HL-60/S4 treated with retinoic acid at 250 ng/mL for 4 days and 3 days (cell line): ENCODE data around the gene GLIPR1.
"Not testable (repeated sequence)": the region's sequence is repeated elsewhere in the genome, so short reads cannot be mapped to it uniquely, and the experiment has no call there.

Experiments
- in situ Hi-C: fragments of 300-500 bp; cut with MboI; formaldehyde crosslinking; loops from 2 replicates; pipeline ENCODE4 v1.7.0; 2022; ENCODE audit warnings: low sequenced_read_pairs

GLIPR1 gene

GRCh38 chr12:75471902-75472890, 8.4 kb upstream of the GLIPR1 start:
- in situ Hi-C loops, result no loop called here

GRCh38 chr12:75474116-75474515, 6.4 kb upstream of the GLIPR1 start:
- in situ Hi-C loops, result no loop called here

GRCh38 chr12:75476071-75476470, 4.5 kb upstream of the GLIPR1 start:
- in situ Hi-C loops, result no loop called here

GRCh38 chr12:75477137-75477536, 3.4 kb upstream of the GLIPR1 start:
- in situ Hi-C loops, result no loop called here

- in situ Hi-C loops, result no loop called here
Observed at GRCh38 chr12:75478116-75478794, 2.3 kb upstream of the GLIPR1 start.

- in situ Hi-C loops, result no loop called here
Observed at GRCh38 chr12:75479963-75480461, 543 bp upstream of the GLIPR1 start.

- in situ Hi-C loops, result no loop called here
Observed at GRCh38 chr12:75481013-75481705, 604 bp downstream of the GLIPR1 start.

GRCh38 chr12:75481774-75482173, 1.2 kb downstream of the GLIPR1 start:
- in situ Hi-C loops, result no loop called here

GRCh38 chr12:75482646-75483045, 2.1 kb downstream of the GLIPR1 start:
- in situ Hi-C loops, result no loop called here

- in situ Hi-C loops, result no loop called here
Observed at GRCh38 chr12:75483431-75483830, 2.9 kb downstream of the GLIPR1 start.

GRCh38 chr12:75484450-75484849, 3.9 kb downstream of the GLIPR1 start:
- in situ Hi-C loops, result not testable (repeated sequence)

GRCh38 chr12:75487308-75487707, 6.8 kb downstream of the GLIPR1 start:
- in situ Hi-C loops, result no loop called here

GRCh38 chr12:75488553-75488952, 8.0 kb downstream of the GLIPR1 start:
- in situ Hi-C loops, result no loop called here

- in situ Hi-C loops, result no loop called here
Observed at GRCh38 chr12:75489187-75489586, 8.6 kb downstream of the GLIPR1 start.

- in situ Hi-C loops, result no loop called here
Observed at GRCh38 chr12:75489613-75490210, 9.2 kb downstream of the GLIPR1 start.

- in situ Hi-C loops, result no loop called here
Observed at GRCh38 chr12:75491169-75491568, 10.6 kb downstream of the GLIPR1 start.

GRCh38 chr12:75503459-75503858, 22.9 kb downstream of the GLIPR1 start:
- in situ Hi-C loops, result no loop called here

- in situ Hi-C loops, result no loop called here
Observed at GRCh38 chr12:75503866-75504265, 23.3 kb downstream of the GLIPR1 start.

GRCh38 chr12:75505706-75506312, 25.3 kb downstream of the GLIPR1 start:
- in situ Hi-C loops, result no loop called here

- in situ Hi-C loops, result no loop called here
Observed at GRCh38 chr12:75507086-75507485, 26.5 kb downstream of the GLIPR1 start.
